Skin epidermis (tissue), 12 donors: ENCODE results near the gene MICAL2.

Experiments used
- H3K27ac ChIP-seq, 21 experiments: fragments of 200-600 bp; sonication (generic) in 11 of 21; one replicate each; pipeline ENCODE4 v1.5.0; 2020; ENCODE audit warnings: mild to moderate bottlenecking in 3 of 21, inconsistent platforms in 2 of 21, moderate library complexity in 2 of 21
- H3K4me3 ChIP-seq, 7 experiments: fragments of 200-600 bp; sonication (generic) in 2 of 7; one replicate each; pipeline ENCODE4 v1.5.0; 2020; ENCODE audit warnings: inconsistent platforms in 2 of 7, mild to moderate bottlenecking in 2 of 7, moderate library complexity in 1 of 7

The MICAL2 gene

GRCh38 chr11:12269446-12270214 lies 159.2 kb downstream of the MICAL2 start:
- H3K27ac ChIP-seq: peak overlapping the region in 4 of 21 experiments; percentile 13 to 51 (median 31)
- H3K4me3 ChIP-seq: no peak overlapping the region

- Histone ChIP-seq H3K4me3 (no peak overlapping the region), H3K27ac (peak overlapping the region in 1 of 21 experiments; percentile 51)
Measured at GRCh38 chr11:12270215-12270797, 159.9 kb downstream of the MICAL2 start.

DNA sequence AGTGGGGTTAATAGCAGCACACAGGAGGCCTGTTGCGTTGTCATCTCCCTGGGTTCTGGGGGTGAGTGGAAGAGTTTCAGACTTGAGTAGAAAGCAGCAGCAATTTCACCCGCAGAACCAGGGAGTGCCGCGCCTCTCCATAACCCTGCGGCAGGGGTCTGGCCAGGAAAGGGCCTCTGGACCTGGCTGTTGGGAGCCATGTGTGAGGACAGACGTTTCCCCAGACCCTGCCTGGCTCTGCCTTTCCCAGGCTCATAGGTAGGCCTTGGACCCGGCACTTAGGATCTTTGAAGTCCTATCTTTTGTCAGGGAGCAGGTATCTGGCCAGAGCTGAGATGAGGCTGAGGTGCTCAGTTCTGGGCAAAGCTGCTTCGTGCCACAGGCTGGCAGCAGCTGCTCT lies 160.4 kb downstream of the MICAL2 start:
- H3K4me3 ChIP-seq: no peak overlapping the region
- no peak overlapping the region for H3K27ac ChIP-seq

- Histone ChIP-seq H3K27ac (no peak overlapping the region), H3K4me3 (no peak overlapping the region)
Measured at GRCh38 chr11:12271241-12271640, 160.9 kb downstream of the MICAL2 start.

GRCh38 chr11:12271826-12272366 lies 161.5 kb downstream of the MICAL2 start:
- no peak overlapping the region for H3K4me3 ChIP-seq
- H3K27ac ChIP-seq: no peak overlapping the region

GRCh38 chr11:12272821-12273617 lies 162.6 kb downstream of the MICAL2 start:
- Histone ChIP-seq H3K27ac (no peak overlapping the region), H3K4me3 (no peak overlapping the region)

DNA sequence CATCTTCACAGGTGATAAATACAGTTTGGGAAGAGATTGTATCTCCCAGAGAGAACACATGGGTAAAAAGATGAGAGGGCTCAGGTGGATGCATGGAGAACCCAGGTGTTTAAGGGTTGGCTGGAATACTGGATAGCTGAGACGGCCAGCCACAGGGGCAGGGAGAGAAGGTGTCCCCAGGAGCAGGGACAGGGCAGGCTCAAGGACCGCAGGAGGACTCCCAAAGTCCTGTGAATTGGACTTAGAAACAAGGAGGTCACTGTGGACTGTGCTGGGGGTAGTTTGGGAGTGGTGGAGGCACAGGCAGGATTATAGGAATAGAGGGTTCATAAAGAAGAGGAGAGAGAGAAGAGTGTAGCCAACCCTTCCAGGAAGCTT lies 163.2 kb downstream of the MICAL2 start:
- Histone ChIP-seq H3K27ac (no peak overlapping the region), H3K4me3 (no peak overlapping the region)

- no peak overlapping the region for H3K4me3 ChIP-seq
- H3K27ac ChIP-seq: no peak overlapping the region
Measured at GRCh38 chr11:12274056-12274455, 163.7 kb downstream of the MICAL2 start.

- H3K27ac ChIP-seq: no peak overlapping the region
- no peak overlapping the region for H3K4me3 ChIP-seq
Measured at GRCh38 chr11:12274558-12275197, 164.3 kb downstream of the MICAL2 start.

- Histone ChIP-seq H3K27ac (no peak overlapping the region), H3K4me3 (no peak overlapping the region)
Measured at GRCh38 chr11:12275818-12276217, 165.4 kb downstream of the MICAL2 start.

GRCh38 chr11:12276356-12276755 lies 166.0 kb downstream of the MICAL2 start:
- Histone ChIP-seq H3K27ac (no peak overlapping the region), H3K4me3 (no peak overlapping the region)

DNA sequence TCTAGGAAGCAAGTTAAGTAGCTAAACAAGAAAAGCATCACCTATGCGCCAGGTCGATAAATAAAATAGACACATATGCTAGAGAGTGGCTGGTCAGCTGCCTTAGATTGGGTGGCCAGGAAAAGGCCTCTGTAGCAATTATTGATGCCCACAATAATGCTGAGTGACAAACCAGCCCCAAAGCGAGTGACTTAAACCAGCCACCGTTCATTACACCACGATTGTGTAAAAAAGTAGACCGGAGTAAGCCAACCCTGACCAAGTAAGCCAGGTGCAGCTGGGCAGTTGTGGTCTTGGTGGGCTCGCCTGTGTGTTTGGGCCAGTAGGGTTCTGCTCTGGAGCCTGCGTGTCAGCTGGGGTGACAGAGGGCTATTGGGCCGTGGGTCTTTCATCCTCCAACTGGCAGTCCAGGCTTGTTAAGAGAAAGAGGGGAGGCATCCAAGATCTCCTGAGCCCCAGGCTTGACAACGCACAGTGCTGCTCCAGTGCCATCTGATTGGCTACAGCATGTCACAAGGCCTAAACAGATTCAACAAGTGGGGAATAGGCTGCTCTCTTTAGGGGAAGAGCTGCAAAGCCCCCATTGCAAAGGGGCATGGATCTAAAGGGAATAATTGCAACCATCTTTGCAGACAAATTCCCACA lies 166.6 kb downstream of the MICAL2 start:
- no peak overlapping the region for H3K27ac ChIP-seq
- no peak overlapping the region for H3K4me3 ChIP-seq

DNA sequence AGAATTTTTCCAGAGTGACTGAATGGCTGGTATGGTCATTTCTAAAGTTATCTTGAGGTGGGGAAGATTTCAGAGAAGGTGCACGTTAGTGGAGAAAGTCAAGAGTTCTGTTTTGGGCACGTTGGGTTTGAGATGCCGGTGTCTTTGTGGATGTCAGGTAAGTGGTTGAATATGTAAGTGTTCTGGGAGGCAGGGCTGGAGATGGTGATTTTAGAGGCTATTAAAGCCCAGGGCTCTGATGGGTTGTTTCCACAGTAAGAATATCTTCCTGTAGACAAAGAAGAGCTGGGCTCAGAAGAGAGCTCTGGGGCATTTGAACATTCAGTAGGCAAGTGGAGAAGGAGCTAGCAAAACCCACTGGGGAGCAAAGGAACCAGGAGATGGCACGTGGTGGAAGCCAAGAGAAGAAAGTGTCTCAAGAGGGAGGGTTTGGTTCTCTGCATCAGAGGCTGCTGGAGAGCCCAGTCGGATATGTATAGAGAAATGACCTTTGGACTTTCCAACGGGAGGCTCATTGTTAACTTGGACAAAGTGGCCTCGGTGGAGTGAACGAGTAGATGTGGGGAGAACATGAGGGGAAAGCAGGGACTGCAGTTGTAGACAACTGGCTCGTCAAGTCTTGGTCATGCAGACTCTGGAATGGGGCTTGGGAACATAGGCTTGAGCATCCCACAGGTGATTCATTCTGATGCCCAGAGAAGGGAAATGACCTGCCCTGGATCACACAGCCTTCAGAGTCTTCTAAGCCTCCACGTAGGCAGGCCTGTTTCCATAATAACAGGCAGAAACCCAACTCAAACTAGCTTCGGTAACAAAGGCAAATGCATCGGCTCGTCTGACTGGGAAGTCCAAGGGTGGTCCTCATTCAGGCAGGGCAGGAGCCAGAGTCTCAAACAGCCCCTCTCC lies 168.6 kb downstream of the MICAL2 start:
- Histone ChIP-seq H3K27ac (no peak overlapping the region), H3K4me3 (no peak overlapping the region)

GRCh38 chr11:12279672-12280108 lies 169.3 kb downstream of the MICAL2 start:
- H3K4me3 ChIP-seq: no peak overlapping the region
- H3K27ac ChIP-seq: no peak overlapping the region

DNA sequence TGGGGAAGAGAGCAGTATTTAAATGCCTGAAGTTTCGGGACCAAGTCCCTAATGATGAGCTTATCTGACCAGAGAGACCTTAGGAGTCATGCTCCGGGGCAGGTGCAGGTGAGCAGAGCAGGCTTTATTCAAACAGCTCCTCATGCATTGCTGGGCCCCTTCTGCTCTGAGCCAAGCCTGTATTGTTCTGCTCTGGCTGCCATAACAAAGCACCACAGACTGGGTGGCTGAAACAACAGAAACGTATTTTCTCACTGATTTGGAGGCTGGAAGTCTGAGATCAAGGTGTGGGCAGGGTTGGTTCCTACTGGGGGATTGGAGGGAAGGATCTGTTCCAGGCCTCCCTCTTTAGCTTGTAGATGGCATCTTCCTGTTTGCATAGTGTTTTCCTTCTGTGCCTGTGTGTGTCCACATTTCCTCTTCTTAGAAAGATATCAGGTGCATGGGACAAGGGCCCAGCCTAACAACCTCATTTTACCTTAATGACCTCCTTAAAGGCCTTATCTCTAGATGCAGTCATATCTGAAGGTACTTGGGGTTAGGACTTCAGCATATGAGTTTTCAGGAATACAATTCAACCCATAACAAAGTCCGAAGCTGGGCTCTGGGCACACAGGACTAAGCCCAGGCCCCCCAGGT lies 169.9 kb downstream of the MICAL2 start:
- Histone ChIP-seq H3K27ac (no peak overlapping the region), H3K4me3 (no peak overlapping the region)

DNA sequence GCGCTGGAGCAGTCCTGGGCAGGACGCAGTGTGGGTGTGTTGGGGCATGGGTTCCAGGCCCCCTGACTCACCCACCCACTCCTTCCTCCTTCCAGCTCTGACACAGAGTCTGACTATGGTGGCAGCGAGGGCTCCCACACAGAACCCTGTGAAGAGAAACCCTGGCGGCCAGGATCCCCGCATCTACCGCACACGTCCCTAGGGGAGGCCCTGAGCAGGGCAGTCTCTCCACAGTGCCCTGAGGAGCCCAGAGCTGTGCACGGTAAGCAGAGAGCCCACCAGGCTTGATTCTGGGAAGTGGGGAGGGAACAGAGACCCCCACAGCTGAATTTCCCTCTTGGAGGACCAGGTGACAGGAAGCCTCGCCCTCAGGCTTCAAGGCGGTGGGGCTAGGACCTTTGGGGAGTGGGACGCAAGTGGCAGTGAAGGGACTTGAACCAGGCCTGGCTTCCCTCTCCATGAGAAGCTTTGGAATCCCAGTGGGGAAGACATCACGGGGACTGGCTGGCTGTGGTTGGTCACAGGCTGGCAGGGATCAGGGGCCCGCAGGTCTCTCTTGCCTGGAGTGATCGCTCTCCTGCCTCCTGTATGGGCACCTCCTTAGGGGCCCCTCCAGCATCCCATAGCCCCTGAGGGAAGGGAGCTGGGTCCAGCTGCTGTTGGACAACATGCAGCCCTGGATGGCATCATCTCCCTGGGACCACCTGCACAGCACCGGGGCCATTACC lies 170.6 kb downstream of the MICAL2 start:
- peak overlapping the region in 1 of 21 experiments; percentile 56 for H3K27ac ChIP-seq
- H3K4me3 ChIP-seq: no peak overlapping the region
